ACC112 (cell line): ENCODE results near the gene TIMM17B.
"Not testable (repeated sequence)": the region's sequence is repeated elsewhere in the genome, so short reads cannot be mapped to it uniquely, and the experiment has no call there.

ENCODE experiments used
- H2AFZ ChIP-seq: fragments of 200-600 bp; sonication (generic); one replicate; pipeline ENCODE4 v1.6.0; 2017; ENCODE audit warnings: antibody characterized with exemption, low read length; ENCODE audit not compliant: unreplicated experiment
- H3K27ac ChIP-seq: fragments of 200-600 bp; sonication (generic); 2 replicates; pipeline ENCODE4 v1.5.1; 2014; ENCODE audit warnings: low read depth, mild to moderate bottlenecking, antibody characterized with exemption, low read length, moderate library complexity
- H3K27me3 ChIP-seq: fragments of 200-600 bp; sonication (generic); 2 replicates; pipeline ENCODE4 v1.6.1; 2014; ENCODE audit warnings: mild to moderate bottlenecking, antibody characterized with exemption, low read length, moderate library complexity, mixed read lengths; ENCODE audit not compliant: insufficient read depth
- H3K36me3 ChIP-seq: fragments of 200-600 bp; sonication (generic); 2 replicates; pipeline ENCODE4 v1.6.1; 2016; ENCODE audit warnings: mild to moderate bottlenecking, antibody characterized with exemption, low read length, moderate library complexity, mixed read lengths; ENCODE audit not compliant: insufficient read depth
- H3K4me1 ChIP-seq: fragments of 200-600 bp; sonication (generic); one replicate; pipeline ENCODE4 v1.6.1; 2016; ENCODE audit warnings: low read length, mixed read lengths; ENCODE audit not compliant: insufficient read depth, unreplicated experiment, control insufficient read depth
- H3K4me3 ChIP-seq: fragments of 200-600 bp; sonication (generic); 2 replicates; pipeline ENCODE4 v1.5.1; 2014; ENCODE audit warnings: mild to moderate bottlenecking, low read depth, low read length
- H3K79me2 ChIP-seq: fragments of 200-600 bp; sonication (generic); one replicate; pipeline ENCODE4 v1.6.0; 2016; ENCODE audit warnings: low read length; ENCODE audit not compliant: control insufficient read depth, unreplicated experiment, insufficient read depth

The TIMM17B gene

DNA sequence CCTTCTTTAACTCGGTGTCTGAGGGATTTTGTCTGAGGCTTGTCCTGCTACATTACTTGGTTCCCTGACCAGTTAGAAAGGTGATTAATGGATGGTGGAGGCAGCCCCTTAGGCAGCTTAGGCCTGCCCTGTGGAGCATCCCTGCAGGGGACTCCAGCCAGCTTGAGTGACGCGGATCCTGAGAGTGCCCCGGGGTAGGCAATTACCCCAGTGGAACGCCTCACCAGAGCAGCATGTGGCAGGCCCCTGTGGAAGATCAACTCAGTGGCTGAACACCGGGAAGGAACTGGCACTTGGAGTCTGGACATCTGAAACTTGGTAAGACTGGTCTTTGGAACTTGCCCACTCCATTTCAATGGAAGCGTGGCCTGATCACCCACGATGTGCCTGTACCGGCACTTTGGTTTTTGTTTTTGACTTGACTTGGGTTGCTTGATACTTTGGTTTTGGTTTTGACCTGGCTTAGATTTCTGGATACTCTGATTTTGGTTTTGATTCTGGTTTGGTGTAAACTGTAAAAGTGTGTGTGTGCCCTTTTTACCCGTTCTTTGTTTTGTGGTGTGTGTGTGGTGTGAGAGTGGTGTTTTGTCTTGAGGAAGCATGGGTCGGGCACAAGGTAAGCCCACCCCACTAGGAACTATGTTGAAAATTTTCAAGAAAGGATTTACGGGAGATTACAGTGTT is 43.3 kb downstream of the TIMM17B start:
- H3K27me3 ChIP-seq, H3K4me1 ChIP-seq, H3K36me3 ChIP-seq, H2AFZ ChIP-seq, H3K4me3 ChIP-seq, H3K27ac ChIP-seq, H3K79me2 ChIP-seq: not testable (repeated sequence)

DNA sequence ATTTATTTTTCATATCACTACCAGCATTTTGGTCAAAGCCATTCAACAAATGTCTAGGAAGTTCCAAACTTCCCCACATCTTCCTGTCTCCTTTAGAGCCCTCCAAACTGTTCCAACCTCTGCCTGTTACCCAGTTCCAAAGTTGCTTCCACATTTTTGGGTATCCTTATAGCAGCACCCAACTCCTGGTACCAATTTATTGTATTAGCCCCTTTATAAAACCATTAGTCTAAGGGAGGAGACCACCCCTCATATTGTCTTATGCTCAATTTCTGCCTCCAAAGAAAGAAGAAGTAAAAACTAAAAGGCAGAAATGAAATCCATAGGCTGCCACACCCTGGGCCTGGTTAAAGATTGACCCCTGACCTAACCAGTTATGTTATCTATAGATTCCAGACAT is 44.1 kb downstream of the TIMM17B start:
- H3K36me3 ChIP-seq, H3K27me3 ChIP-seq, H2AFZ ChIP-seq, H3K27ac ChIP-seq, H3K79me2 ChIP-seq, H3K4me3 ChIP-seq, H3K4me1 ChIP-seq: not testable (repeated sequence)

DNA sequence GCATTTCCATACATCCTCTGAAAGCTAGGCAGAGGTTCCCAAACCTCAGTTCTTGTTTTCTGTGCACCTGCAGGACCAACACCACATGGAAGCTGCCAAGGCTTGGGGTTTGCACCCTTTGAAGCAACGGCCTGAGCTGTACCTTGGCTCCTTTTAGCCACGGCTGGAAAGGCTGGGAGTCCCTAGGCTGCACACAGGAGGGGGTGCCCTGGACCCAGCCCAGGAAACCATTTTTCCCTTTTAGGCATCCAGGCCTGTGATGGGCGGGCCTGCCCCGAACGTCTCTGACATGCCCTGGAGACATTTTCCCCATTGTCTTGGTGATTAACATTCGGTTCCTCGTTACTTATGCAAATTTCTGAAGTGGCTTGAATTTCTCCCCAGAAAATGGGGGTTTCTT is 44.7 kb downstream of the TIMM17B start:
- Histone ChIP-seq H3K79me2 (no peaks in the 10 kb centered on the region), H3K4me3 (no peak overlapping the region)

DNA sequence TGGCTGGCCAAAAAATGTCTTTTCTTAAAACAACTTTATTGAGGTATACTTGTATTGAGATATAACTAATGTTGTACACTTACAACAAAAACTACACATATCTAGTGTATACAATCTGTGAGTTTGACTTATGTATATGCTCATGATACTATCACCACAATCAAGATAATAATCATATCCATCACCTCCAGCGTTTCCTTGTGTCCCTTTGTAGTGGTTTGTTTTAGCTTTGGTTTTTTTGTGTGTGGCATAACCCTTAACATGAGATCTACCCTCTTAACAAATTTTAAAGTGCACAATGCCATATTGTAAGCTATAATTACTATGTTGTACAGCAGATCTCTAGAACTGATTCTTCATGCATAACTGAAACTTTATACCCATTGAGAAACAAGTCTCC is 48.7 kb downstream of the TIMM17B start:
- H3K27me3 ChIP-seq = no peaks in the 10 kb centered on the region
- H3K4me1 ChIP-seq = no peaks in the 10 kb centered on the region
- H3K27ac ChIP-seq = no peak overlapping the region
- H3K4me3 ChIP-seq = no peak overlapping the region
- no peaks in the 10 kb centered on the region for H3K36me3 ChIP-seq
- H3K79me2 ChIP-seq = no peaks in the 10 kb centered on the region
- H2AFZ ChIP-seq = no peak overlapping the region

More for the DNA sequence above, 44.7 kb downstream of the TIMM17B start:
- Histone ChIP-seq H3K4me1 (no peaks in the 10 kb centered on the region), H3K27ac (no peak overlapping the region), H3K36me3 (no peaks in the 10 kb centered on the region), H2AFZ (no peak overlapping the region), H3K27me3 (no peaks in the 10 kb centered on the region)
